GM21528 (cell line): ENCODE measurements around the gene JMJD7.
"Not testable (repeated sequence)": the region's sequence is repeated elsewhere in the genome, so short reads cannot be mapped to it uniquely, and the experiment has no call there.

Experiments used
- ATAC-seq: cut with Tn5 transposase; IDR thresholded peaks from one replicate; pipeline ENCODE4 v1.9.1; 2021; ENCODE audit warnings: mild to moderate bottlenecking, moderate library complexity; ENCODE audit not compliant: unreplicated experiment, low FRiP score

Gene JMJD7

DNA sequence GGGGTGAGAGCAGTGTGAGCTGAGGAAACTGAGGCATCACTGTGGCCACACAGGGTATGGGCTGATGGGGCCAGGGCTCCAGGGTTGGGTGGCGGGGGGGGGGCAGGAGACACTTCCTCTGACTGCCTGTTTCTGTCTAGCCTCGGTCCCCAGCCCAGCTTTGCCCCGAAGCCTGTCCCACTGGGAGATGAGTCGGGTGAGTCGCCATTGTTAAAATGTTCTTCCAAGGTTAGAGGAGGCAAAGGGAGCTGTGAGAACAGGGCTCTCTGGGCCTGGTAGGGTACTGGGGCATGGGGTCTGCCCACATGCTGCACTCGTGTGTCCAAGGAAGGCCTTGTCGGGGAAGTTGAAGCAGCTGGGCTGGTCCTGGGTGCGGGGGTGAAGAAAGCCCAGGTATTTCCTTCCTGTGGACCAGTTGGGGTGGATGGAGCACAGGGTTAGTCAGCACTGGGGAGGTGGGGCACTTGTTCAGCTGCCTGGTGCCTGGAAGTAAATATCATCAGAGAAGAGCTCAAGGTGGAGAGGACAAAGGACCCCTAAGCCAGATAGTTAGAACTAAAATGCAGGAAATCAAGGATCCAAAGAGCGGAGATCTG lies 8.3 kb upstream of the JMJD7 start:
- no peak for ATAC-seq

- no peak for ATAC-seq
These were observed 7.0 kb upstream of the JMJD7 start for GRCh38 chr15:41820791-41821423.

DNA sequence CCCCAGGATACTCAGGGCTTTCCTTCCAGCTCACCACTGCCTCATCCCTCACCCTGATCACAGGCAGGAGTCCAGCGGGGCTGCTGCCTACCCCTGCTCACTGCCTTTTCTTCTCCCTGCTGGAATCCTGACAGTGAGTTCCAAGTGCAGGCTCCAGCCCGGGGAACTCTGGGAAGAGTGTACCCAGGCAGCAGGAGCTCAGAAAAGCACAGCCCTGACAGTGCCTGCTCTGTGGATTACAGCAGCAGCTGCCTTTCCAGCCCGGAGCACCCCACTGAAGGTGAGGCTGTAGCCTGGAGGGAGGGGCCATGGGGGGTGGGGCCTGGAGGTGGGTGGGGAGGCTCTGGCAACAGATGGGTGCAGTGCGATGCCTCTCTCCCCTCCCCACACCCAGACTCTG lies 6.1 kb upstream of the JMJD7 start:
- ATAC-seq: no peak

DNA sequence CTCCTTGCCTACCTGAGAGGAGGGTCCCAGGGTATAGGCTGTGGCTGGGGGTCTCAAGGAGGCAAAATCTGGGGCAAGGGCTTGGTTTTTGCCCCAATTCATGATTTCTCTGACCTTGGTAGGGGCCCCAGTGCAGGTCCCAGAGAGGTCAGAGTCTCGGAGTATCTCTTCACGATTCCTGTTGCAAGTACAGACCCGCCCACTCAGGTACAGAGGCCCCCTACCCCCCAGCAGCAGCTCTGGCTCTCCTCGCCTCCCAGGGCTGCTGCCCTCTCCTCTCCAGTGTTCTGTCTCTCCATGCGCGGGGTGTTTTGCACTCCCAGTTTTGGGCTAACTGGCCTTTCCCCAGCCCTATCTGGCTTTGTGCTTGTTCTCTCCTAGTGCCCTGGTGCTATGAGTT lies 5.4 kb upstream of the JMJD7 start:
- no peak for ATAC-seq

GRCh38 chr15:41822957-41823356 lies 4.9 kb upstream of the JMJD7 start:
- ATAC-seq: no peak

GRCh38 chr15:41823502-41823901 lies 4.4 kb upstream of the JMJD7 start:
- ATAC-seq: no peak

DNA sequence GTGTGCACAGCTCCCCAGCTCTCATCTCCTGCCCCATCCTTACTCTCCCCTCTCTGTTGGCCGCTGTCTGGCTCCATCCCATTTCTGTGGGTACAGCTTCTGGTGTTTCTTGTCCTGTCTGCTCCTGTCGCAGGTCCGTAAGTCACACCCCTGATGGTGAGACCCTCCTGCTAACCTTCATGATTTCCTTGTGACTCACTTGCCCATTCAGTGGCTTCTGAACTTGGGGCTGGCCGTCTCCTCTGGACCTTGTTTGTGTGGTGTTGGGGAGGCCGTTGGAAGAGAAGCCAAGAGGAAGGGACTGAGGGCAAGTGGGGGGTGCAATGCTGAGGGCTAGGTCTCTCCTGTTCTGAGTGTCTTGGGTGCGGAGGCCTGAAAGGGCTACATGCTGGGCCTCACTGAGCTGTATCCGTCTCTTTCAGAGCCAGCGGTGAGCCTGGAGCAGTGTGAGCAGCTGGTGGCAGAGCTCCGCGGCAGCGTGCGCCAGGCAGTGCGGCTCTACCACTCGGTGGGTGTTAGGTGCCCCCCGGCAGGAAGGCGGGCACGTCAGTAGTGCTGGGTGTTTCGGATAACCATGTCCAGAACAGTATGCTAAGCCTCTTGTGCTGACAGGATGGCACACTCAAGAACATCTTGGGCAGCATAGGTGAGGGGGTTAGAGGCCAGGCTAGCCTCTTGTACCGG lies 3.7 kb upstream of the JMJD7 start:
- no peak for ATAC-seq

GRCh38 chr15:41825145-41825544 lies 2.7 kb upstream of the JMJD7 start:
- no peak for ATAC-seq

- no peak for ATAC-seq
These were observed 2.0 kb upstream of the JMJD7 start for GRCh38 chr15:41825572-41826535.

- no peak for ATAC-seq
These were observed 507 bp upstream of the JMJD7 start for GRCh38 chr15:41827290-41827879.

DNA sequence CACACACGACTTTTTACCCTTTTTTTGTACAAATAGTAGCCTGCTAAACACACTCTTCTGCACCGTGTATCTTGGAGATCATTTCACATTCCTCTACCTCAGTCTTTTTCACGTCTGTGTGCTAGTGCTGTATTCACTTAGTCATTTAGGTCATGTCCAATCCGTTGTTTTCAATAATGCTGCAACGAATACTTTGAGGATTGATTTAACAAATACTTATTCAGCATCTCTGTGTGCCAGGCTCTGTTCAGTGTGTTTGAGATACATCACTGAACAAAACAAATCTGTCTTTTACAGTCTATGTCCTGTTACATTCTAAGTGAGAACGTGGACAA lies 882 bp downstream of the JMJD7 start:
- no peak for ATAC-seq

DNA sequence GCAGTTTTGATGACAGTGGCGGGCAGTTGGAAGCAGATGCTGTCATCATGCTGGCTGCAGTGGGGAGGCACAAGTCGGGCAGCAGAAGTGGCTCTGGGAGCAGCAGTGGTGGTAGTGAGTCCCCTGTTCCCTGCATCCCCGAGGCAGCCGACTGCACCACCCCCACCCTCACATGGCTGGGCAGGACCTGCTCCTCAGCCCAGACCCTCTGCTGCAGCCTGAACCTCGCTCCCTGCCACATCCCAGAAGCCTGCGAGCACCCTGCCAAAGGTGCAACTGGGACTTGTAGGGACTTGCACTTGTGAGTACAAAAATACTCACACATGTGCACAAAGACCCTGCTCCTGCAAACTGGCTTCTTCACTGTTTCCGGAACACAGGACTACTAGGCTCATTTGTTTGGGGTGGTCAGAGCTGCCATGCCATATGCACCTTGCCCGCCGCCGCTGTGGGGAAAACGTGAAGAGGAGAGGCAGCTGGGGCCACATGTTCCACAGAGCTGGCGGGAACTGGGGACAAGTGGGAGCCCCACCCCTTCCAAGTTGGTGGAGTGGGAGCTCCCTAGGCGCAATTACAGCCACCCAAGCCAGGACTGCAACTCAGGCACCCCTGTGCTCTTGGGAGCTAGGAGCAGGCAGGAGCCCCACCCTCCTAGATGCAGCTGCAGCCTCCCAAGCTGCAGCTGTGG lies 2.2 kb downstream of the JMJD7 start:
- ATAC-seq: no peak

DNA sequence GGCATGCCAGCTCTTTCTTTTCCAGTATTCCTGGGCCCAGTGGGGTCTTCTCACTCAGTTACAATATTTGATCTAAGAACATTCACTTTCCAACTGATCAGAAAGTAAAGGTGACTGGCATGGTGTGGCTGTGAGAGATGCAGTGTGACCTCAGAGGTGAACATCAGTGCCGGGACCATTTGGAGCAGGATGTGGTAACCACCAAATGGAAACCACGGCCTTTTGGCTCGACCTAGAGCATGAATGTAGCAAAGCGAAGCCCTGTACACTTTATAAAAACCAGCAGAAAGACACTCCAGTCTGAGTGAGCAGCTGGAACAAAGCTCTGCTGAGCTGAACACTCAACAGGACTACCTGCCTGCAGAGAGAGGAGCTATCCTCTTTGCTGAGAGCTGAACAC lies 3.4 kb downstream of the JMJD7 start:
- ATAC-seq: not testable (repeated sequence)

DNA sequence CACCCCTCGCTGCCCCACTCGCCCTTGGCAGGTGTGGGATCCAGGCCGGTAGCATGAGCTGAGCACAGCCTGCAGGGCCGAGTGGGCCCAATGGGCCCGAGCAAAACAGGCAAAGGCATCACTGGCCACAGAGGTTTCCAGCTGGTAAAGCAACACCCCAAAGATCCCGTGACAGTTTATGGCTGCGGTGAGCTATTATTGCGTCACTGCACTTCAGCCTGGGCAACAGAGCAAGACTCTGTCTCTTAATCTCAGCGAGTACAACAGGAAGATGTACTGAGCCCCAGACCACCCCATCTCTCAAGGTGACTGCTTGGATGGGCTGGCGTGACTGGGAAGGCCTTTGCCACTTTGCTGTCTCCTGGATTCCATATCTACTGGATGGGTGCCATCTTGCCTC lies 4.3 kb downstream of the JMJD7 start:
- ATAC-seq: no peak

DNA sequence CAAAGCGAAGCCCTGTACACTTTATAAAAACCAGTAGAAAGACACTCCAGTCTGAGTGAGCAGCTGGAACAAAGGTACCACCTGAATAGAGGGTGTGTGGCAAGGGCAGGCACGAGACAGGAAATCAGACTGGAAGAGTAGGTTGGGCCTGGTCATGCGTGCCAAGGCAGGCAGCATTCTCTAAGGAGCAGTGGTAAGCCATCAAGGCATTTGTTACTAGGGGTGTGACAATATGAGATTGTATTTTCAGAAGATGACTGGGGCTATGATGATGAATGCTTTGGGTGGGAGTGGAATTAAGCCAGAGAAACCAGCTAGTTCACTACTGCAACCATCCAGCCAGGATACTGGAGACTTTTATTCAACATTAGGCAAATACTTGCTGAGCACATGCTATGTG lies 5.0 kb downstream of the JMJD7 start:
- no peak for ATAC-seq

- no peak for ATAC-seq
These were observed 6.2 kb downstream of the JMJD7 start for GRCh38 chr15:41834096-41834495.

GRCh38 chr15:41836073-41836472 lies 8.2 kb downstream of the JMJD7 start:
- no peak for ATAC-seq

GRCh38 chr15:41836713-41837454 lies 9.0 kb downstream of the JMJD7 start:
- ATAC-seq: no peak

DNA sequence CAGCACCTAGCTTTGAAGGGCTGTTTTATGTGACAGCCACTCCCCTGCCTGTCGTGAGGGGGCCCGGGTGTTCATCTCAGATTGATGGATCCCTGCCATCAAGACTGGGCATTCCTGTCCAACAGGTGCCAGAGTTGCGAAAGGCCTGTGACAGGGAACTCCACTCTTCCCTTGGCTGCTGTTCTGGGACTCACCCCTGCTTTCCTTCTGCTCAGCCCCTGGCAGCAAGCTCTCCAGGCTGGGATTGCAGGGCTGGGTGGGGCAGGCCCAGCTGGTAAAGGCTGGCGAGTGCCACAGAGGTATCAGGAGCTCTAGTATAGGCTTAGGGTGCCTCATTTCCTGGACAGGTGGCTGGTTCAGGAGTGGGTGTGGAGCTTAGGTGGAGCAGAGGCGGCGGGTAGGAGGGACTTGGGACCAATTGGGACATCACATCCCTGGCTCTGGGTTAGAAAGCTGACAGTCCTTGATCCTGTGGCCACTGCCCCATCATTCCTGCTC lies 10.6 kb downstream of the JMJD7 start, which contains the start of gene PLA2G4B:
Gene PLA2G4B (plus strand): TSS at position 448 of the 498 bp plus-strand sequence. CDS start 67 bp downstream, outside the sequence.
- no peak for ATAC-seq
